ENCODE measurements around the gene AGPAT1.

DNA sequence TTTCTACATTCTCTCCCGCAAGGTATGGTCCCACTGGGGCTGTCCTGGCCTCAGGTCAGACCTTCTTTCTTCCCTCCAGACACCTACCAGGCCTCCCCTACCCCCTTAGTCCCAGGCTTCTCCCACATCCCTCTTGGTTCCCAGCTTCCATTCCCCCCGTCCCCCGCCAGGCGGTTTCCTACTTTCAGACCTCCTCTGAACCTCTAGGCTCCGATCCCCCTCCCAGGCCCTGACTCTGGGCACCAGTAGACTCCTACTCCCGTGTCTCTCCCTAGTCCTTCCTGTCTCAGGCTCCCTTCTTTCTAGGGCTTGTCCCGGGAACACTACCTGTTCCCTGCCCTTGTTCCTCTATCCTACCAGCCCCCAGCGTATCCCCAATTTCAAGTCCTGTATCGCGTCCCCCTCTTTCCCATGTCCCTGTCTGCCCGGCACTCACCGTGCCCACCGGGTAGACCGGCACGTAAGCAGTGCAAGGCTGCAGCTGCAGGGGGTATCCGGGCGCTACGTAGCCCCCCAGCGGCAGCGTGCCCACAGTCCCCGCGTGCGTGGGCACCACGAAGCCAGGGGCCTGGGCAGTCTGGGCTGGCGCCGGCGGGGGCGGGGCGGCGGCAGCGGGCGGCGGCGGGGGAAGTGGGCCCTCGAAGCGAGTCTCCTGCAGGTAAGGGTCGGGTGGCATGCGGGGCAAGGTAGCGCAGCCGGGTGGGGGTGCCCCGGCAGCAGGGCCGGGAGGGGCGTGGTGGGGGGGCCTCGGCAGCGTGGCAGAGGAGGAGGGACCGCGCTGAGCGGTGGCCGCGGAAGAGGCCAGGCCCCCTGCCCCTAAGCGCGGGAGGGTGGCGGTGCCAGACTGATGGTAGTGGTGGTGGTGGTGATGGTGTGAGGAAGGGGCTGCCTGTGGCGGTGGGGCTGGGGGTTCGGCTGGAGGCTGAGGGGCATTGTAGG is 25.7 kb downstream of the AGPAT1 start:
- TF ChIP-seq CTCF (conservative IDR thresholded peaks at IDR 0.05; ENCODE audit: low read length), result no peak
- TF ChIP-seq EZH2phosphoT487 (IDR thresholded peaks at IDR 0.05; ENCODE audit: borderline replicate concordance, low read depth, low read length), result no peak
